ENCODE results near the gene TCL1B.

DNA sequence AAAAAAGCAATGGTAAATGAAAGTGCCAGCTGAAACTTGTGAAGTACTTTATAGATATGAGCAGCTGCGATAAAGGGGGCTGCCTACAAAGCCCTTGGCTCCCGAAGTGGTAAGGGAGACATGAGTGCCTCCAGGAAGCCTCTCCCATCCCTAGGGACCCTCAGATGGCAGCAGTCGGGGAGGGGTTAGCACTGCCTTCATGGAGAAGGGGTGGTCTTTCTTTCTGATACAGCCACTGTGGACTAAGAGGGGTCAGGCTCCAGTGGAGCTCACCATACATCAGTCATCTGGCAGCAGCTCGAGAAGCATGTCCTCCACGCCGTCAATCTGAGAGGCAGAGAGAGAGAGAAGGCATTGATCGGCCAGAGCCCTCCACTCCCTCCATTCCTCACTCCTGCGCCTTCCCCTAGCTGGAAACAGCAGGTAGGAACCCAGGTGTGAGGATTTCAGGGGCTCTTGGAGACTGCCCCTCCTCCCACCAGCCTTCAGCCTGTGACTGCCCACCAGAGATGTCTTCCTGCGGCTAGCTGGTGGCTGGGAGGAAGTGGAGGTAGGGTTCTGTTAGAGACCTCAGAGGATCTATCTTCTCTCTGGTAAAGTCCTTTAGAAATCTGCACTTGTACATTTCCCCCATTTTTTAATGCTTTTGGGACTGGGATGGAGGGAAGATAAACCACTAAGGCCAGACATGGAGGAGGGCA lies 25.4 kb downstream of the TCL1B start:
- TF ChIP-seq CTCF (IDR thresholded peaks at IDR 0.05), result no peak
- TF ChIP-seq EZH2 (IDR thresholded peaks at IDR 0.05; ENCODE audit: borderline replicate concordance, insufficient read depth, low read depth, low read length, poor library complexity, severe bottlenecking), result no peak

Measured in B cell (primary cell).